ENCODE results near the gene SHF.
A peak's percentile ranks its signal among the peaks of the same experiment; 100 is the strongest.

Gene SHF

GRCh38 chr15:45126535-45127158 is 61.1 kb downstream of the SHF start:
- DNase-seq (ENCODE audit: low read depth) = peak; percentile 26

- no peak for DNase-seq (ENCODE audit: low read depth)
Measured at GRCh38 chr15:45123397-45123796, 64.4 kb downstream of the SHF start.

GRCh38 chr15:45122719-45123118 is 65.0 kb downstream of the SHF start:
- no peak for DNase-seq (ENCODE audit: low read depth)

DNA sequence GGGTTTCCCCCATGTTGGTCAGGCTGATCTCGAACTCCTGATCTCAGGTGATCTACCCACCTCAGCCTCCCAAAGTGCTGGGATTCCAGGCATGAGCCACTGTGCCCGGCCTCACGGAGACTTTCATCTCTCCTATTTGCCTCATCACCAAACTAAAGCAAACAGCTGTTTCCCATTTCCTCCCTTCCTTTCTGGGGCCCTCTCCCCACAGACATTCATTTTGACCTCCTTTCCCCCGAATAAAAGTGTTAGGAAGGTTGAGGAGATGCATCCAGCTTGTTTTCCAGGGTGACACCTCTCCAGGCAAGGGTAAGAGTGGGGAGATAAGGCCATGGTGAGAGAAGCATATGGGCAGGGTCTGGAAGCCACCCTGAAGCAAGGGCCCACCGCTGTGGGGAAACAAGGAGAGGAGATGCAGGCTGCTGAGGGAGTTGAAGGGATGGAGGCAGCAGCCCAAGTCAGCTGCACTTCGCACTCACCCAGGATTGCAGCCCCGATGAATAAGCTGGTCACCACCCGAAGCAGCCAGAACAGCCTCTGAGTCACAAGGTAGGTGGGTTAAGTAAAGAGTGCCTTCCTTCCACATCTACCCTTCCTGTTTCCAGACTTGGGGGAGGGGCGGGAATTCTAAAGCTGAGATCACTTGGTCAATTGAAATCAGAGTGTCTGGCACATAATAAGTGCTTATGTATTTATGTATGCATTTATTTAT is 65.9 kb downstream of the SHF start:
- no peak for DNase-seq (ENCODE audit: low read depth)

- DNase-seq (ENCODE audit: low read depth) = no peak
Measured at GRCh38 chr15:45121020-45121419, 66.7 kb downstream of the SHF start.

DNA sequence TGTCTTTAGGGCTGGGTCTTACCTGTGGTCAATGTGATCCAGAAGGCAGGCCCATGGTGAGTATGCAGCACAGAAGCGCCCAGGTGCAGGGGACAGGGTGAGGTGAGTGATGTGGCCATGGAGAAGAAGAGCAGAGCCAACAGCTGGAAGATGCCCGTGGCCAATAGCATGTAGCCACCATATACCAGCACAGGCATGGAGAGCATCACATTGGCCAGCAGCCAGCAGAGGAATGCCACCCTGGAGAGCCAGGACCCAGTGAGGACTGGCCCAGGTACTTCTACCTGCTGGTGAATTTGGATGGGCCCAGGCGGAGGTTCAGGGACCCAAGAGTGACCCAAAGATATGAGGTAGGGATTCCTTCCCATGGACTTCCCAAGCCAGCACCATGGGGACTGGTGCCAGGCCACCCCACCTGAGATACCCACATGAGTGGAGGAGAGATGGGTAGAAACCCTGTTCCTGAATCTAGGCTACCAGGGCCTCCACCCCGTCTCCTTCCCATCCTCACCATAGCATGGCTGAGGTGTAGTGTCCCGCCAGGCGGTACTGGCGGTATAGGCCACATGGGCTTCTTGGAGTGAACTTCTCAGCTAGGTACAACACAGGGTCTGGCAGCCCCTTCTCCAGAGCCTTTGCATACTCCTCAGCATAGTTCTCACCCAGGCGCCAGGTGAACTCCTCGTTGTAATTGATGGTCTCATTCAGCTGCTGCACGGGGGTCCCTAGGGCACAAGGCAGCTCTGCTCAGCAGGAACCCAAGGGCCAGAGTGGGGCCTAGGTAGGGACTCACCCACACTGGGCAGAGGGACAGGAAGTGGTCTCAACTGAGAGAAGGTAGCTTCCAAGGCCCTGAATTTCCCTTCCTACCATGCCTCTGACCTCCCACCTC is 67.4 kb downstream of the SHF start:
- no peak for DNase-seq (ENCODE audit: low read depth)

- DNase-seq (ENCODE audit: low read depth) = no peak
Measured at GRCh38 chr15:45118996-45119395, 68.8 kb downstream of the SHF start.

DNA sequence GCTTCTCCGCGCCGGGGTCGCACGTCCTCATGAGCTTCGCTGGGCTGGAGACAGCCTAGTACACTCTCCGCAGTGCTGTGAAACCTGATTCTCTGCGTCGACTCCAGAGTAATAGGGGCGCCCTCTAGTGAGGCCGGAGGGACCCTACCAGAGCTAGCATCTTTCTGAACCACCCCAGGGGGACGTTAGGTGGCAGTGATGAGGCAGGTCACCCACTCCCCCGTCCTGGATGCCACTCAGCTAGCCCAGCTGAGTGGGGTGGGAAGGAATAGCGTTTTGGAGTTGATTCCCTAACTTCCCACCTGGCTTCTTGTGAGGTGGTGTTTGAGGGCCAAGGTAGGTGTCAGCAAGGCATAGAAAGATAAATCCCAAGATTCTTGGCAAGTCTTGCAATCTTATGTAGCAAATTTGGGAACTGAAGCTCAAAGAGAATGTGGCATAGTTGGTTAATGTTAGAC is 69.6 kb downstream of the SHF start:
- DNase-seq (ENCODE audit: low read depth) = peak; percentile 74

DNA sequence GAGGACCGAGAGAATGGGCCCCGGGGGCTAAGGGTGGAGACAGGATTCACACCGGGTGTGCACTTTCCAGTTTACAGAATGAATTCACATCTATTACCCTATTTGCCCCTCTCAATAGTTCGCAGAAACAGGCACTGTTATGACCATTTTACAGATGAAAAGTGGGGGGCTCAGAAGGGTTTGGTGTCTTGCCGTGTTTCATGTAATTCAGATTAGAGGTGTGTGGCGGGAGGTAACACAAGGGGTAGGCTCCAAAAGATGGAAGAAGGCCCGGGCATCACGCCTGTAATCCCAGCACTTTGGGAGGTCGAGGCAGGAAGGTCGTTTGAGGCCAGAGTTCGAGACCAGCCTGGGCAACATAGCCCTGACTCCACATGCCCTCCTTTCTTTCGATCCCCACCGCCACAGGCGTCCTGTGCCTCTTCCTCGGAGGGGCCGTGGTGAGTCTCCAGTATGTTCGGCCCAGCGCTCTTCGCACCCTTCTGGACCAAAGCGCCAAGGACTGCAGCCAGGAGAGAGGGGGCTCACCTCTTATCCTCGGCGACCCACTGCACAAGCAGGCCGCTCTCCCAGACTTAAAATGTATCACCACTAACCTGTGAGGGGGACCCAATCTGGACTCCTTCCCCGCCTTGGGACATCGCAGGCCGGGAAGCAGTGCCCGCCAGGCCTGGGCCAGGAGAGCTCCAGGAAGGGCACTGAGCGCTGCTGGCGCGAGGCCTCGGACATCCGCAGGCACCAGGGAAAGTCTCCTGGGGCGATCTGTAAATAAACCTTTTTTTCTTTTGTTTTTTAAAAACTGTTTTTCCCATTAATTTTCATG is 70.2 kb downstream of the SHF start:
- no peak for DNase-seq (ENCODE audit: low read depth)
